Measurements from ENCODE around the gene CREB3L2. TPM values are rescaled to one million over a fixed set of nuclear protein-coding genes. Genes with fewer than 3 reads are reported as not detected.
"Not testable (repeated sequence)": the region's sequence is repeated elsewhere in the genome, so short reads cannot be mapped to it uniquely, and the experiment has no call there.

Gene CREB3L2
- total and polyA plus RNA-seq, 9 donors, result 15.4 to 48.9 (median 32.7) TPM

- Histone ChIP-seq H3K36me3 (ENCODE audit: control insufficient read depth, insufficient read depth, low read length) (no peaks in the 10 kb centered on the region), H3K4me3 (ENCODE audit: low read length) (no peak overlapping the region), H3K9me3 (replicated peaks; ENCODE audit: control insufficient read depth, low read depth, low read length) (no peaks in the 10 kb centered on the region), H3K27ac (ENCODE audit: low read length) (no peak overlapping the region), H3K4me1 (ENCODE audit: control insufficient read depth, insufficient read depth, low read length) (peaks cover 5% of the 10 kb centered on the region), H3K27me3 (ENCODE audit: control insufficient read depth, insufficient read depth, low read length) (no peaks in the 10 kb centered on the region)
- DNase-seq, result no peak
- WGBS (ENCODE audit: insufficient coverage), result 80% methylated on average over 1 of the region's 1 CpG
These were observed 16.1 kb upstream of the CREB3L2 start for GRCh38 chr7:138017992-138018391.

GRCh38 chr7:138015096-138015495 is 13.2 kb upstream of the CREB3L2 start:
- 83% methylated on average over 4 of the region's 5 CpGs for WGBS (ENCODE audit: insufficient coverage)
- Histone ChIP-seq H3K27ac (ENCODE audit: low read length) (no peak overlapping the region), H3K36me3 (ENCODE audit: control insufficient read depth, insufficient read depth, low read length) (no peaks in the 10 kb centered on the region), H3K4me3 (ENCODE audit: low read length) (no peak overlapping the region), H3K9me3 (replicated peaks; ENCODE audit: control insufficient read depth, low read depth, low read length) (no peaks in the 10 kb centered on the region), H3K27me3 (ENCODE audit: control insufficient read depth, insufficient read depth, low read length) (no peaks in the 10 kb centered on the region), H3K4me1 (ENCODE audit: control insufficient read depth, insufficient read depth, low read length) (peaks cover 5% of the 10 kb centered on the region)
- no peak for DNase-seq

GRCh38 chr7:138014686-138015085 is 12.8 kb upstream of the CREB3L2 start:
- WGBS (ENCODE audit: insufficient coverage), result no CpG with 5 or more reads among the region's 1 CpG
- no peaks in the 10 kb centered on the region for H3K9me3 ChIP-seq (replicated peaks; ENCODE audit: control insufficient read depth, low read depth, low read length)
- H3K4me1 ChIP-seq (ENCODE audit: control insufficient read depth, insufficient read depth, low read length), result peaks cover 5% of the 10 kb centered on the region

GRCh38 chr7:138014201-138014600 is 12.3 kb upstream of the CREB3L2 start:
- not testable (repeated sequence) for H3K36me3 ChIP-seq (ENCODE audit: control insufficient read depth, insufficient read depth, low read length); H3K27ac ChIP-seq (ENCODE audit: low read length); H3K27me3 ChIP-seq (ENCODE audit: control insufficient read depth, insufficient read depth, low read length); H3K9me3 ChIP-seq (replicated peaks; ENCODE audit: control insufficient read depth, low read depth, low read length); H3K4me3 ChIP-seq (ENCODE audit: low read length); DNase-seq; H3K4me1 ChIP-seq (ENCODE audit: control insufficient read depth, insufficient read depth, low read length)
- 60% methylated on average over 1 of the region's 4 CpGs for WGBS (ENCODE audit: insufficient coverage)

More at GRCh38 chr7:138014686-138015085, 12.8 kb upstream of the CREB3L2 start:
- no peak overlapping the region for H3K4me3 ChIP-seq (ENCODE audit: low read length)
- H3K27ac ChIP-seq (ENCODE audit: low read length), result no peak overlapping the region
- no peaks in the 10 kb centered on the region for H3K36me3 ChIP-seq (ENCODE audit: control insufficient read depth, insufficient read depth, low read length)
- DNase-seq, result no peak
- no peaks in the 10 kb centered on the region for H3K27me3 ChIP-seq (ENCODE audit: control insufficient read depth, insufficient read depth, low read length)

GRCh38 chr7:138009350-138009653 is 7.4 kb upstream of the CREB3L2 start:
- Histone ChIP-seq H3K4me3 (ENCODE audit: low read length) (no peak overlapping the region), H3K36me3 (ENCODE audit: control insufficient read depth, insufficient read depth, low read length) (no peaks in the 10 kb centered on the region), H3K27ac (ENCODE audit: low read length) (no peak overlapping the region), H3K9me3 (replicated peaks; ENCODE audit: control insufficient read depth, low read depth, low read length) (no peaks in the 10 kb centered on the region), H3K27me3 (ENCODE audit: control insufficient read depth, insufficient read depth, low read length) (no peaks in the 10 kb centered on the region), H3K4me1 (ENCODE audit: control insufficient read depth, insufficient read depth, low read length) (peaks cover 3% of the 10 kb centered on the region)
- WGBS (ENCODE audit: insufficient coverage), result no CpG with 5 or more reads among the region's 1 CpG
- no peak for DNase-seq

GRCh38 chr7:138008588-138009349 is 6.9 kb upstream of the CREB3L2 start:
- 89% methylated on average over 7 of the region's 17 CpGs for WGBS (ENCODE audit: insufficient coverage)
- Histone ChIP-seq H3K4me1 (ENCODE audit: control insufficient read depth, insufficient read depth, low read length) (peaks cover 3% of the 10 kb centered on the region), H3K9me3 (replicated peaks; ENCODE audit: control insufficient read depth, low read depth, low read length) (no peaks in the 10 kb centered on the region), H3K36me3 (ENCODE audit: control insufficient read depth, insufficient read depth, low read length) (no peaks in the 10 kb centered on the region), H3K27ac (ENCODE audit: low read length) (no peak overlapping the region), H3K27me3 (ENCODE audit: control insufficient read depth, insufficient read depth, low read length) (no peaks in the 10 kb centered on the region), H3K4me3 (ENCODE audit: low read length) (no peak overlapping the region)
- peak; percentile 87 for DNase-seq

- Histone ChIP-seq H3K9me3 (replicated peaks; ENCODE audit: control insufficient read depth, low read depth, low read length) (no peaks in the 10 kb centered on the region), H3K36me3 (ENCODE audit: control insufficient read depth, insufficient read depth, low read length) (no peaks in the 10 kb centered on the region), H3K4me1 (ENCODE audit: control insufficient read depth, insufficient read depth, low read length) (peaks cover 3% of the 10 kb centered on the region), H3K27ac (ENCODE audit: low read length) (no peak overlapping the region), H3K4me3 (ENCODE audit: low read length) (no peak overlapping the region), H3K27me3 (ENCODE audit: control insufficient read depth, insufficient read depth, low read length) (no peaks in the 10 kb centered on the region)
- DNase-seq, result no peak
- WGBS (ENCODE audit: insufficient coverage), result 82% methylated on average over 3 of the region's 7 CpGs
These were observed 6.2 kb upstream of the CREB3L2 start for GRCh38 chr7:138008019-138008587.

GRCh38 chr7:138006106-138006505 is 4.2 kb upstream of the CREB3L2 start:
- H3K4me1 ChIP-seq (ENCODE audit: control insufficient read depth, insufficient read depth, low read length), result peaks cover 3% of the 10 kb centered on the region
- H3K27ac ChIP-seq (ENCODE audit: low read length), result no peak overlapping the region
- H3K36me3 ChIP-seq (ENCODE audit: control insufficient read depth, insufficient read depth, low read length), result no peaks in the 10 kb centered on the region
- no peak overlapping the region for H3K4me3 ChIP-seq (ENCODE audit: low read length)
- H3K27me3 ChIP-seq (ENCODE audit: control insufficient read depth, insufficient read depth, low read length), result no peaks in the 10 kb centered on the region
- 100% methylated on average over 1 of the region's 2 CpGs for WGBS (ENCODE audit: insufficient coverage)
- DNase-seq, result no peak
- H3K9me3 ChIP-seq (replicated peaks; ENCODE audit: control insufficient read depth, low read depth, low read length), result no peaks in the 10 kb centered on the region

- no peak for DNase-seq
- Histone ChIP-seq H3K27ac (ENCODE audit: low read length) (no peak overlapping the region), H3K4me3 (ENCODE audit: low read length) (no peak overlapping the region), H3K27me3 (ENCODE audit: control insufficient read depth, insufficient read depth, low read length) (no peaks in the 10 kb centered on the region), H3K4me1 (ENCODE audit: control insufficient read depth, insufficient read depth, low read length) (peaks cover 8% of the 10 kb centered on the region), H3K36me3 (ENCODE audit: control insufficient read depth, insufficient read depth, low read length) (no peaks in the 10 kb centered on the region), H3K9me3 (replicated peaks; ENCODE audit: control insufficient read depth, low read depth, low read length) (no peaks in the 10 kb centered on the region)
- 76% methylated on average over 2 of the region's 4 CpGs for WGBS (ENCODE audit: insufficient coverage)
These were observed 3.0 kb upstream of the CREB3L2 start for GRCh38 chr7:138004936-138005335.

GRCh38 chr7:138004046-138004445 is 2.2 kb upstream of the CREB3L2 start:
- Histone ChIP-seq H3K36me3 (ENCODE audit: control insufficient read depth, insufficient read depth, low read length) (no peaks in the 10 kb centered on the region), H3K9me3 (replicated peaks; ENCODE audit: control insufficient read depth, low read depth, low read length) (no peaks in the 10 kb centered on the region), H3K4me1 (ENCODE audit: control insufficient read depth, insufficient read depth, low read length) (peaks cover 10% of the 10 kb centered on the region), H3K27me3 (ENCODE audit: control insufficient read depth, insufficient read depth, low read length) (no peaks in the 10 kb centered on the region), H3K27ac (ENCODE audit: low read length) (no peak overlapping the region), H3K4me3 (ENCODE audit: low read length) (no peak overlapping the region)
- no peak for DNase-seq
- 88% methylated on average over 3 of the region's 4 CpGs for WGBS (ENCODE audit: insufficient coverage)
